GM12865 (cell line): ENCODE measurements around the gene GEN1.

Source experiments
- DNase-seq: peaks from one replicate; pipeline ENCODE4 v3.0.0; 2010; ENCODE audit warnings: low read depth
- H3K4me3 ChIP-seq: 2 replicates; pipeline ENCODE4 v1.5.1; 2011; ENCODE audit warnings: mild to moderate bottlenecking, low read depth, low read length, control low read depth
- TF ChIP-seq, protein P1 (sequence below): IDR thresholded peaks from 2 replicates; pipeline ENCODE4 v1.5.1; 2011; ENCODE audit warnings: low read length, control low read depth, low read depth, inconsistent platforms; ENCODE audit not compliant: insufficient read depth; ENCODE audit errors: missing control alignments

Gene GEN1

DNA sequence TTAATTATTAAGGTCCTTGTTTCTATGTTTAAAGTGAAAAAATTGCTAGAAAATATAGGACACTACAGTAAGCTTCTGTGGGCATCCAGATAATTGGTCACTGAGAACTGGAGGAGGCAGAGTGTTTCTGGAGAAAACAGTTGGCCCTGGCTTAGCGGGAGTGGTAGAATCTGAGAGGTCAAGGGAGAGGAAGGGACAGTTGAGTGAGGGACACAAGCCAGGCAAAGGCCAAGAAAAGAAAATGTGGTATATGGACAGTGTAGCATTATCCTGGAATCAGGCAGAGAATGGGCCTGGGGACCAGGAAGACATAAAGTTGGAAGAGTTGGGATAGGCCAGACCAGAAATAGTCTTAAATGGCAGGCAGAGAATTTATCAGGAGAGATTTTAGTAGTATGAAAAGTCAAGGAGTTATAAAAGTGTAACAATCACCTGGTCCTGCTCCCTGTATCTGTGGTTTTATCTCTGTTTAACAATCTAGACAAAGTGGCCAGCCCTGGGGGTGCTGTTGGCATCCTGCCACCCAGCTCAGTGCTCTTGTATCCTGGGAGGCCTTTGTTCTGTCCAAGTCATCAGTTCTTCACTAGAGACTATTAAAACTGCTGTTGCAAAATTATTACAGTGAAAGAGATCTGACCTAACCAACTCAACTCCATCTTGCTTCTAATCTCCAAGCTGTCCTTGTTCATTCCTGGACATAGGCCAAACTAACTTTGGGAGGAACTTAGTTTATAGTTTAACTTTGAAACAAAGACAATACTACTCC, 46.9 kb downstream of the GEN1 start:
- no peak overlapping the region for H3K4me3 ChIP-seq
- DNase-seq = no peak
- TF ChIP-seq, protein P1, sequence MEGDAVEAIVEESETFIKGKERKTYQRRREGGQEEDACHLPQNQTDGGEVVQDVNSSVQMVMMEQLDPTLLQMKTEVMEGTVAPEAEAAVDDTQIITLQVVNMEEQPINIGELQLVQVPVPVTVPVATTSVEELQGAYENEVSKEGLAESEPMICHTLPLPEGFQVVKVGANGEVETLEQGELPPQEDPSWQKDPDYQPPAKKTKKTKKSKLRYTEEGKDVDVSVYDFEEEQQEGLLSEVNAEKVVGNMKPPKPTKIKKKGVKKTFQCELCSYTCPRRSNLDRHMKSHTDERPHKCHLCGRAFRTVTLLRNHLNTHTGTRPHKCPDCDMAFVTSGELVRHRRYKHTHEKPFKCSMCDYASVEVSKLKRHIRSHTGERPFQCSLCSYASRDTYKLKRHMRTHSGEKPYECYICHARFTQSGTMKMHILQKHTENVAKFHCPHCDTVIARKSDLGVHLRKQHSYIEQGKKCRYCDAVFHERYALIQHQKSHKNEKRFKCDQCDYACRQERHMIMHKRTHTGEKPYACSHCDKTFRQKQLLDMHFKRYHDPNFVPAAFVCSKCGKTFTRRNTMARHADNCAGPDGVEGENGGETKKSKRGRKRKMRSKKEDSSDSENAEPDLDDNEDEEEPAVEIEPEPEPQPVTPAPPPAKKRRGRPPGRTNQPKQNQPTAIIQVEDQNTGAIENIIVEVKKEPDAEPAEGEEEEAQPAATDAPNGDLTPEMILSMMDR = no peak

DNA sequence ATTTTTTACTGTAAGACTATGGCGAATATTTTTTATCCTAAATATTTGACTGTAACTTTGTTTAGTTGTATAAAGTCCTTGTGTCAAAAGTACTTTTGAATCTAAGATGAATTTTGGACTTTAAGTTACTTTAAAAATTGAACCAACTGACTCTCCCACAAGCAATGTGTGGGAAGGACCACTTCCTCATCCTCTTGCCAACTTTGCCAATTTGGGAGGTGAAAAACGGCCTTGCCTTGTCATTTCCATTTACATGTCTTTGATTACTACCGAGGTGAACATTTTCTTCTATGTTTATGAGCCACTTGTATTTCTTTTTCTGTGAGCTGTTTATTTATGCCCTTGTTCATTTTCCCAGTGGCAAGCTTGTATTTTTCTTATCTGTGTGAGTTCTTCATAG, 49.6 kb downstream of the GEN1 start:
- no peak overlapping the region for H3K4me3 ChIP-seq
- TF ChIP-seq, protein P1 = no peak
- DNase-seq = no peak

DNA sequence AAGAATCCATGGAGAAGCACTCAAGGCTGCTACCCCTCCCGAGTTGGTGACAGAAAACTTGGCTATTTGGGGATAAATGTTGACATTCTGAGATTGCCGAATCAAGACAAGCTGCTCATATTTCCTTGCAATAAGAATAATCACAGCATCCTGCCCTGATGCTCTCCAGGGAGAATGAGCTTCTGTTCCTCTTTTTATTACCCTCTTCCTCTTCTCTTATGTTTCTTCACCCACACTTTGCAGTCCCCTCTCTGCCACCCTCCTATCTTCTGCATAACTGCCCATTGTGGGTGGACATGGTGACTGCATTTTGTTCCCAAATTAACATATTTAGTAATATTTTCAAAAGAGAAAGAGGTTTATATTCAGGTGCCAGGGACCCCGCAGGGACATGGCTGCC, 50.4 kb downstream of the GEN1 start:
- no peak overlapping the region for H3K4me3 ChIP-seq

DNA sequence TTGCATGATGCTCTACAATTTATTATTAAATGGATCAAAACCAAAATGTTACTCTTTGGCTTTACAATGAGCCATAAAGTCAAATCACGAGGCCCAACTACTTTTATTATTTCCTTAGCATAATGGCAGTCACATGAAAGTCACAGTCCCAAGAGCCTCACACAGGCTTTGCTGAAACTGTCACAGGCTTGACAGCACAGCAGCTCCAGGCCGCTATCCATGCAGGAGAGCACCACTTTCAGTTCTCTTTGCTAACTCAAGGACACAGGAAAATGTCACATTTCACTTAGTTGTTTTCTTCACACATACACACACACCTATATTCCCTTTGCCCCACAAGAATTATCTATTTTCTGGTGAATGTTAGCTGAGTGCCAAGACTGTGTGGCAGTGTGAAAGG, 51.2 kb downstream of the GEN1 start:
- H3K4me3 ChIP-seq = no peak overlapping the region
- TF ChIP-seq, protein P1 = no peak
- DNase-seq = no peak

More for the DNA sequence above, 50.4 kb downstream of the GEN1 start:
- DNase-seq = peak; percentile 30
- TF ChIP-seq, protein P1 = no peak

DNA sequence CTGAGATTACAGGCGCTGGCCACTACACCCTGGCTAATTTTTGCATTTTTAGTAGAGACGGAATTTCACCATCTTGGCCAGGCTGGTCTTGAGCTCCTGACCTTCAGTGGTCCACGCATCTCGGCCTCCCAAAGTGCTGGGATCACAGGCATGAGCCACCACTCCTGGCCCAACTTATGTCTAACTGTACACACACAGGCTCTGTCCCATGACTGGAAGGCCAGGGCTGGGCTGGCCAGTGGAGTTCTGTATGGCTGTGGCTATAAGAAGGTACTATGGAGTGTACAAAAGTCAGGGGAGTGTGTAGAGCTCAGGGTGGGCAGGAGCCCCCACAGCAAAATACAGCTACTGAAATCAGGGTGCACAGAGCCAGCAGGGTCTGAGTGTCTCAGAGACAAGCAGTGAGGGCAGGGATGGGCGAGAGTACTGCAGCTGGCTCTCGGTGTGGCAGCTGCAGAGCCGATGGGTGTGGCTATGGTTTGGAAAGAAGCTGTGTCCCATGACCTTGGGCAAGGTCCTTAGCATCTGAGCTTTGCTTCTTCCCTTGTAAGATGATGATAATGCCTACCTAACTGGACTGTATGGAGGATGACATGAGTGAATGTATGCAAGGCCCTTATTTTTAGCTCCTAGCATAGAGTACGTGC, 51.9 kb downstream of the GEN1 start:
- H3K4me3 ChIP-seq = no peak overlapping the region
- no peak for DNase-seq
- TF ChIP-seq, protein P1 = no peak

DNA sequence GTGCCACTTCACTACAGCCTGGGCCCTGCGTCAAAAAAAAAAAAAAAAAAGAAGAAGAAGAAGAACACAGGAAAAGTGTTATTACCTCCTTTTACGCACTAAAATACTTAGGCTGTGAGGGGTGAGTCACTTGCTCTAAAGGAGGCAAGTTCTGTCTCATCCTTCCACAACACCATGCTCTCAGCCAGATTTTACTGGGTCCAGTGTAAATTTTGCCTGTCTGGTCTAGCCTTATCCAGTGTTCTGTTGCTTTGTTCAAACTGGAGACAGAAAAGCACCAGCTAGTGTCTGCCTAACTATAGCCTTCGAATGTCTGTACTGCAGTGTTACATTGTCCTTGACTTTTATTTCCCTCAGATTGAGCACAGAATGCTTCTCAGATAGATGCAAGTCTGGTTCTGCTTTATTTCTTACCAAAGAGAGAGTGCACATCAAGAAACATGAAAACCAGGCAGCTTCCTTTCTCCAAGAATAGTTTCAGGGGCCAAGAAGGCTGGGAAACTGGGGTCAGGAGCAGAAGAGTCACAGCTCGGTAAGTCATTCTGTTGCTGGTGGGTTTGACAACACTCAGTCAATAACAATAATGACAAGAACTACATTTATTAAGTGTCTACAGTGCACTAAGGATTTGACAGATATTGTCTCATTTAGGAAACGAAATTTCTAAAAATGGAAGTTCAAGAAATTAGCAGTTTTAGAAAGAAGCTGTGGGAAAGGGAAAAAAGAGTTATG, 59.2 kb downstream of the GEN1 start:
- TF ChIP-seq, protein P1 = no peak
- H3K4me3 ChIP-seq = peak overlapping the region; percentile 29
- peak; percentile 45 for DNase-seq
